ENCODE data around the gene ALMS1.

GRCh38 chr2:73582364-73582763 is 196.7 kb downstream of the ALMS1 start:
- TF ChIP-seq CTCF (IDR thresholded peaks at IDR 0.05; ENCODE audit: borderline replicate concordance, extremely low read depth, low read length, poor library complexity, severe bottlenecking): no peak
- no peak for TF ChIP-seq EZH2 (IDR thresholded peaks at IDR 0.05; ENCODE audit: borderline replicate concordance, low read depth, low read length, severe bottlenecking)
